ENCODE data around the gene DEGS1. TPM values are rescaled to one million over a fixed set of nuclear protein-coding genes. Genes with fewer than 3 reads are reported as not detected.
A peak's percentile ranks its signal among the peaks of the same experiment; 100 is the strongest.
"Not testable (repeated sequence)": the region's sequence is repeated elsewhere in the genome, so short reads cannot be mapped to it uniquely, and the experiment has no call there.

DEGS1 gene
- total and polyA plus RNA-seq, 12 donors = 33.1 to 79.4 (median 35.7) TPM

- H3K4me3 ChIP-seq = no peak overlapping the region
- peaks cover 0 to 4% (median 0%) of the 10 kb centered on the region in 9 donors for H3K36me3 ChIP-seq
- intact Hi-C loops (cut with DNase I) = no loop called here
- WGBS, 2 donors = 32 to 46% methylated on average over 4 of the region's 4 CpGs
- peak in 4 of 8 donors; percentile 23 to 50 (median 32) for ATAC-seq
- peaks cover 3 to 38% (median 17%) of the 10 kb centered on the region in 9 donors for H3K4me1 ChIP-seq
- no peak for DNase-seq
- no peaks in the 10 kb centered on the region for H3K9me3 ChIP-seq
- TF ChIP-seq CTCF (IDR thresholded peaks at IDR 0.05) = no peak
- peak overlapping the region in 1 of 10 donors; percentile 77 for H3K27ac ChIP-seq
- no peaks in the 10 kb centered on the region for H3K27me3 ChIP-seq
Measured at GRCh38 chr1:224205438-224205840, 22.4 kb downstream of the DEGS1 start.

- peak overlapping the region in 1 of 10 donors; percentile 77 for H3K27ac ChIP-seq
- WGBS, 2 donors = 75 to 84% methylated on average over 10 of the region's 10 CpGs
Measured at GRCh38 chr1:224205931-224206538, 23.0 kb downstream of the DEGS1 start.

GRCh38 chr1:224211206-224211962 lies 28.3 kb downstream of the DEGS1 start:
- Histone ChIP-seq H3K36me3 (no peaks in the 10 kb centered on the region), H3K4me3 (no peak overlapping the region), H3K9me3 (no peaks in the 10 kb centered on the region), H3K4me1 (peaks cover 0 to 39% (median 10%) of the 10 kb centered on the region in 9 donors), H3K27ac (peak overlapping the region in 7 of 10 donors; percentile 28 to 57 (median 52)), H3K27me3 (no peaks in the 10 kb centered on the region)
- ATAC-seq (peak in 6 of 8 donors; percentile 49 to 85 (median 71)), DNase-seq (peak in 1 of 2 donors; percentile 6)
- intact Hi-C loops (cut with DNase I) = no loop called here
- no peak for TF ChIP-seq CTCF (IDR thresholded peaks at IDR 0.05)
- 28 to 40% methylated on average over 4 of the region's 4 CpGs for WGBS, 2 donors

More at GRCh38 chr1:224205931-224206538, 23.0 kb downstream of the DEGS1 start:
- H3K27me3 ChIP-seq; H3K9me3 ChIP-seq; H3K4me3 ChIP-seq; intact Hi-C loops (cut with DNase I); H3K36me3 ChIP-seq; DNase-seq; ATAC-seq: not testable (repeated sequence)
- peaks cover 3 to 40% (median 23%) of the 10 kb centered on the region in 9 donors for H3K4me1 ChIP-seq

- Histone ChIP-seq H3K27ac (no peak overlapping the region), H3K4me3 (no peak overlapping the region), H3K4me1 (peaks cover 0 to 39% (median 12%) of the 10 kb centered on the region in 9 donors), H3K27me3 (no peaks in the 10 kb centered on the region), H3K9me3 (no peaks in the 10 kb centered on the region), H3K36me3 (no peaks in the 10 kb centered on the region)
- WGBS, 2 donors = 82 to 86% methylated on average over 13 of the region's 13 CpGs
- DNase-seq (no peak), ATAC-seq (peak in 2 of 8 donors; percentile 8 to 22)
- intact Hi-C loops (cut with DNase I) = no loop called here
- TF ChIP-seq CTCF (IDR thresholded peaks at IDR 0.05) = no peak
Measured at GRCh38 chr1:224212618-224213061, 29.6 kb downstream of the DEGS1 start.
